OCI-LY7 (cell line): ENCODE measurements around the gene LHFPL2. TPM values are rescaled to one million over a fixed set of nuclear protein-coding genes. Genes with fewer than 3 reads are reported as not detected.

Source experiments
- BruUV-seq: library from RNA; stranded (reverse); fragments of 400-500 nt; replicated peaks from 2 replicates; lab custom pipeline; 2021; lab: Mats Ljungman, UMichigan
- CTCF ChIA-PET: fragments of 300-600 bp; sonication (Branson Sonifier 250); formaldehyde crosslinking; loops from one replicate; lab custom pipeline; 2022; ENCODE audit warnings: antibody characterized with exemption; ENCODE audit not compliant: unreplicated experiment; lab: Charles Lee
- POLR2A ChIA-PET: fragments of 300-600 bp; sonication (Branson Sonifier 250); formaldehyde crosslinking; loops from one replicate; lab custom pipeline; 2022; ENCODE audit warnings: antibody characterized with exemption; lab: Charles Lee
- DNase-seq: peaks from one replicate; pipeline ENCODE4 v3.0.0-alpha.2; 2015; ENCODE audit warnings: low spot score
- H2AFZ ChIP-seq: fragments of 200-600 bp; sonication (generic), shearing (Covaris generic); 2 replicates; pipeline ENCODE4 v1.6.1; 2014; ENCODE audit warnings: mild to moderate bottlenecking, antibody characterized with exemption, low read length, moderate library complexity
- H3K27ac ChIP-seq: fragments of 200-600 bp; sonication (generic); 2 replicates; pipeline ENCODE4 v1.5.1; 2014; ENCODE audit warnings: mixed run types, low read depth, mild to moderate bottlenecking, moderate library complexity, low read length, inconsistent platforms; ENCODE audit not compliant: poor library complexity, severe bottlenecking
- H3K36me3 ChIP-seq: fragments of 200-600 bp; sonication (generic); 2 replicates; pipeline ENCODE4 v1.6.1; 2014; ENCODE audit warnings: mild to moderate bottlenecking, antibody characterized with exemption, low read length, moderate library complexity, mixed read lengths; ENCODE audit not compliant: insufficient read depth
- H3K4me1 ChIP-seq: fragments of 200-600 bp; sonication (generic); 2 replicates; pipeline ENCODE4 v1.5.1; 2014; ENCODE audit warnings: mild to moderate bottlenecking, low read length; ENCODE audit not compliant: insufficient read depth, poor library complexity, severe bottlenecking
- H3K4me2 ChIP-seq: fragments of 200-600 bp; sonication (generic); 2 replicates; pipeline ENCODE4 v1.6.1; 2014; ENCODE audit warnings: mild to moderate bottlenecking, low read length
- H3K4me3 ChIP-seq: fragments of 200-600 bp; sonication (generic); 2 replicates; pipeline ENCODE4 v1.5.1; 2014; ENCODE audit warnings: mild to moderate bottlenecking, low read depth, low read length; ENCODE audit not compliant: poor library complexity, severe bottlenecking
- H3K79me2 ChIP-seq: fragments of 200-600 bp; sonication (generic); 2 replicates; pipeline ENCODE4 v1.6.1; 2016; ENCODE audit warnings: low read depth, mild to moderate bottlenecking, low read length, moderate library complexity, mixed read lengths; ENCODE audit not compliant: insufficient read depth
- H3K9me2 ChIP-seq: fragments of 200-600 bp; sonication (generic); 2 replicates; pipeline ENCODE4 v1.6.1; 2016; ENCODE audit warnings: mild to moderate bottlenecking, low read length, mixed read lengths; ENCODE audit not compliant: insufficient read depth
- H3K9me3 ChIP-seq: fragments of 200-600 bp; sonication (generic); 2 replicates; pipeline ENCODE4 v1.6.1; 2014; ENCODE audit warnings: mild to moderate bottlenecking, mixed run types, low read length, mixed read lengths
- H4K20me1 ChIP-seq: fragments of 200-600 bp; sonication (generic); 2 replicates; pipeline ENCODE4 v1.6.1; 2014; ENCODE audit warnings: mild to moderate bottlenecking, antibody characterized with exemption, low read length, moderate library complexity, mixed read lengths; ENCODE audit not compliant: insufficient read depth
- CTCF ChIP-seq: fragments of 200-600 bp; sonication (generic); conservative IDR thresholded peaks from 2 replicates; pipeline ENCODE4 v1.5.1; 2014; ENCODE audit warnings: mild to moderate bottlenecking, antibody characterized with exemption, low read length, moderate library complexity, mixed read lengths
- EZH2phosphoT487 ChIP-seq: fragments of 200-600 bp; sonication (generic); IDR thresholded peaks from 2 replicates; pipeline ENCODE4 v1.6.1; 2018; ENCODE audit warnings: low read depth, borderline replicate concordance, mild to moderate bottlenecking, mixed run types, antibody characterized with exemption, low read length, moderate library complexity, mixed read lengths
- intact Hi-C: fragments of 100-400 bp; cut with micrococcal nuclease; formaldehyde crosslinking; loops from one replicate; pipeline ENCODE4 v1.10.0; 2022; ENCODE audit not compliant: unreplicated experiment
- total RNA-seq, 2 experiments: library from RNA; depleted of rRNA in 1 of 2; stranded (reverse); fragments of >200 nt in 1 of 2; shearing (Covaris generic) in 1 of 2; gene quantifications; 2 replicates each; pipeline ENCODE4 v1.2.3, GENCODE V29; 2014 to 2022

LHFPL2 gene
- total RNA-seq, 2 experiments from 2014 or later = 12.2 to 24.0 TPM

- ChIA-PET CTCF (interaction anchor here (1.0 kb wide), 1 partner anchor 213 kb away, joined by 5 read pairs; no protein-coding TSS in a partner anchor), POLR2A (no interaction called here)
These were observed 37.9 kb downstream of the LHFPL2 start for GRCh38 chr5:78610636-78611035.

GRCh38 chr5:78610163-78610583, 38.4 kb downstream of the LHFPL2 start:
- POLR2A ChIA-PET = interaction anchor here (0.7 kb wide), 1 partner anchor 98 kb away, joined by 3 read pairs; no protein-coding TSS in a partner anchor

More at GRCh38 chr5:78610636-78611035, 37.9 kb downstream of the LHFPL2 start:
- no peaks in the 10 kb centered on the region for H4K20me1 ChIP-seq
- peaks cover 20% of the 10 kb centered on the region for H3K36me3 ChIP-seq
- H3K4me1 ChIP-seq = no peaks in the 10 kb centered on the region
- no peak overlapping the region for H2AFZ ChIP-seq
- DNase-seq = no peak
- TF ChIP-seq EZH2phosphoT487 = no peak
- no peak overlapping the region for H3K4me3 ChIP-seq
- H3K79me2 ChIP-seq = no peaks in the 10 kb centered on the region
- no peak overlapping the region for H3K27ac ChIP-seq
- H3K4me2 ChIP-seq = no peak overlapping the region
- H3K9me3 ChIP-seq = no peaks in the 10 kb centered on the region
- no peaks in the 10 kb centered on the region for H3K9me2 ChIP-seq
- intact Hi-C loops = no loop called here
- BruUV-seq = no TSS peak

GRCh38 chr5:78607864-78608263, 40.7 kb downstream of the LHFPL2 start:
- ChIA-PET CTCF (no interaction called here), POLR2A (no interaction called here)
- Histone ChIP-seq H4K20me1 (no peaks in the 10 kb centered on the region), H2AFZ (no peak overlapping the region), H3K4me1 (no peaks in the 10 kb centered on the region), H3K36me3 (peaks cover 10% of the 10 kb centered on the region), H3K27ac (no peak overlapping the region), H3K4me3 (no peak overlapping the region), H3K4me2 (no peak overlapping the region), H3K9me2 (no peaks in the 10 kb centered on the region), H3K9me3 (no peaks in the 10 kb centered on the region), H3K79me2 (no peaks in the 10 kb centered on the region)
- no peak for DNase-seq
- BruUV-seq = no TSS peak
- intact Hi-C loops = no loop called here
- TF ChIP-seq EZH2phosphoT487 (no peak), CTCF (no peak)

More at GRCh38 chr5:78610163-78610583, 38.4 kb downstream of the LHFPL2 start:
- H3K79me2 ChIP-seq = no peaks in the 10 kb centered on the region
- BruUV-seq = no TSS peak
- CTCF ChIA-PET = interaction anchor here (1.0 kb wide), 1 partner anchor 213 kb away, joined by 5 read pairs; no protein-coding TSS in a partner anchor
- H3K9me3 ChIP-seq = no peaks in the 10 kb centered on the region
- H3K9me2 ChIP-seq = no peaks in the 10 kb centered on the region
- DNase-seq = no peak
- H2AFZ ChIP-seq = no peak overlapping the region
- intact Hi-C loops = no loop called here
- no peak overlapping the region for H3K4me3 ChIP-seq
- no peak overlapping the region for H3K4me2 ChIP-seq
- no peak for TF ChIP-seq CTCF
- no peaks in the 10 kb centered on the region for H3K4me1 ChIP-seq
- H3K27ac ChIP-seq = no peak overlapping the region
- H4K20me1 ChIP-seq = no peaks in the 10 kb centered on the region
- peaks cover 20% of the 10 kb centered on the region for H3K36me3 ChIP-seq
